Activated naive CD8-positive, alpha-beta T cell treated with anti-CD3 and anti-CD28 coated beads, Interleukin-2, amount 10 ng/mL, durations not matched to agents 7 days and 5 days (primary cell): ENCODE measurements around the gene PIP4K2A. TPM values are rescaled to one million over a fixed set of nuclear protein-coding genes. Genes with fewer than 3 reads are reported as not detected.
A peak's percentile ranks its signal among the peaks of the same experiment; 100 is the strongest.
"Not testable (repeated sequence)": the region's sequence is repeated elsewhere in the genome, so short reads cannot be mapped to it uniquely, and the experiment has no call there.

Experiments
- ATAC-seq: fragments of 150-1000 bp; cut with Tn5 transposase; one replicate; pipeline ENCODE4 v1.10.0; 2021; ENCODE audit warnings: low read depth, moderate library complexity
- POLR2A ChIA-PET: fragments of 350-600 bp; sonication (Branson Sonifier 250); formaldehyde crosslinking; loops from one replicate; lab custom pipeline; 2021; ENCODE audit warnings: antibody characterized with exemption; lab: Charles Lee
- DNase-seq: peaks from one replicate; pipeline ENCODE4 v3.0.0; 2021
- H3K27ac Mint-ChIP-seq: one replicate; pipeline ENCODE4 v1.8.0; 2022; ENCODE audit warnings: mild to moderate bottlenecking, mixed read lengths
- H3K27me3 Mint-ChIP-seq: one replicate; pipeline ENCODE4 v1.8.0; 2022; ENCODE audit warnings: mild to moderate bottlenecking, moderate library complexity, mixed read lengths
- H3K36me3 Mint-ChIP-seq: one replicate; pipeline ENCODE4 v1.8.0; 2021; ENCODE audit warnings: mild to moderate bottlenecking, mixed read lengths
- H3K4me1 Mint-ChIP-seq: one replicate; pipeline ENCODE4 v1.8.0; 2021; ENCODE audit warnings: mixed read lengths
- H3K4me3 Mint-ChIP-seq: one replicate; pipeline ENCODE4 v1.8.0; 2022; ENCODE audit warnings: mild to moderate bottlenecking, moderate library complexity, mixed read lengths
- H3K9me3 Mint-ChIP-seq: one replicate; pipeline ENCODE4 v1.8.0; 2021; ENCODE audit warnings: mixed read lengths
- total RNA-seq, 2 experiments: library from RNA; stranded (reverse); gene quantifications; one replicate each; pipeline ENCODE4 v1.2.3, GENCODE V29; 2021

The PIP4K2A gene
- total RNA-seq, 2 experiments from 2014 or later = 179 to 199 TPM

DNA sequence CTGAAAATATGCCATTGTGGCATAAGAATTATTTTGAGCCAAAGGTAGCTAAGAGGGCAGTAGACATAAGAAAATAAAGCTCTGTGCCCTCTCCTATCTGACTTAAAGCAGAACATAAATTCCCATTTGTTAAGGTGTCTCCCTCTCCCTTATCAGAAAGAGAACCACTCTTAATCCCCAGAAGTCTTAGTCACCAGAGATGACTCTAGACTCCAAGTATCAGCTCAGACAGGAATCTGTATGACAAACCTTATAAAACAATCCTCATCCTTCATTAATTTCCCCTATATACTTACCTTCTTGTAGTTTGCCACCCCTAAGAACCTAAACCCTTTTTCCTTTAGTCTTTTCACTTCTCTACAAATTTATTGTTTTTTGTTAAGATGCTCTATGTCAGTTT lies 21.8 kb upstream of the PIP4K2A start:
- H3K4me3 Mint-ChIP-seq = no peak overlapping the region
- H3K27me3 Mint-ChIP-seq = peaks cover 11% of the 10 kb centered on the region
- peaks cover 2% of the 10 kb centered on the region for H3K9me3 Mint-ChIP-seq
- DNase-seq (no peak), ATAC-seq (no peak)
- no peak overlapping the region for H3K27ac Mint-ChIP-seq
- peaks cover 2% of the 10 kb centered on the region for H3K4me1 Mint-ChIP-seq
- H3K36me3 Mint-ChIP-seq = peaks cover 5% of the 10 kb centered on the region
- POLR2A ChIA-PET = no interaction called here

DNA sequence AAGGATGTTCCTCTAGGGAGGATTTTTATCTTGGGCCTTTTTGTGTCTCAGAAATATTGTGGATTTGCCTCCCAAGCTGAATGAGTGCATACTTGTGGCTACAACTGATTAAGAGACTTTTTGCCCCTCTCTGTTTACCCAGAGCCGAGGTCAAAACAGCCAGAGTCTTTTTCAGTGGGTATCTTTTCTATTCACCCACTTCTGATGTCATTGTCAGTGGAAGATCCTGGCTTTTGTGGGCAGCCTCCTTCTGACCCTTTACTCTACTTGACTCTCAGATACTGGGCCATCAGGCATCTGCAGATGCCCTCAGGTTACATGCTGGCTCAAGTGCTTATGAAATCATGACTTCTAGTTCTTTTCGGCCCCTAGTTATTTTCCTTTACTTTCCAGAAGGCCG lies 19.6 kb upstream of the PIP4K2A start:
- ATAC-seq (no peak), DNase-seq (no peak)
- Mint-ChIP-seq H3K4me3 (no peak overlapping the region), H3K4me1 (peaks cover 2% of the 10 kb centered on the region), H3K36me3 (peaks cover 5% of the 10 kb centered on the region), H3K9me3 (no peaks in the 10 kb centered on the region), H3K27me3 (peaks cover 11% of the 10 kb centered on the region), H3K27ac (no peak overlapping the region)
- POLR2A ChIA-PET = no interaction called here

DNA sequence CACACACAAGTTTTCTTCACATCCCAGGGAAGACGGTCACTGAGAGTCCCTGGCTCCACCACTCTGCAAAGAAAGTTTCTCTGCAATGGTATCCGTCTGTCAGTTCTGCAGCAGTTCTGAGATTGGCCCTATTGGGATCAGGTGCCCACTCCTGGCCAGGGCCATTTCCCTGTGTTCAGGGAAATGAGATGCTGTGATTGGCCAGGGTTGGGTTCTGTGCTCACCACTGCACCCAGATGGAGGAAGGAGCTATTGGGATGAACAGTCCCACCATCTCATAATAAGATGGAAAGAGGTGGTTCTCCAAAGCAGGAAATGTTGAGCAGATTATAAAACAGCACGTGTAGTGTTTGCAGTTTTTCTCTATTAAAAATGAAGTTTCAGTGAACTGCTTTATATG lies 13.3 kb upstream of the PIP4K2A start:
- no peak overlapping the region for H3K27ac Mint-ChIP-seq
- peaks cover 4% of the 10 kb centered on the region for H3K27me3 Mint-ChIP-seq
- H3K4me3 Mint-ChIP-seq = no peak overlapping the region
- DNase-seq (no peak), ATAC-seq (no peak)
- POLR2A ChIA-PET = no interaction called here
- H3K4me1 Mint-ChIP-seq = peaks cover 8% of the 10 kb centered on the region
- H3K36me3 Mint-ChIP-seq = no peaks in the 10 kb centered on the region
- no peaks in the 10 kb centered on the region for H3K9me3 Mint-ChIP-seq

DNA sequence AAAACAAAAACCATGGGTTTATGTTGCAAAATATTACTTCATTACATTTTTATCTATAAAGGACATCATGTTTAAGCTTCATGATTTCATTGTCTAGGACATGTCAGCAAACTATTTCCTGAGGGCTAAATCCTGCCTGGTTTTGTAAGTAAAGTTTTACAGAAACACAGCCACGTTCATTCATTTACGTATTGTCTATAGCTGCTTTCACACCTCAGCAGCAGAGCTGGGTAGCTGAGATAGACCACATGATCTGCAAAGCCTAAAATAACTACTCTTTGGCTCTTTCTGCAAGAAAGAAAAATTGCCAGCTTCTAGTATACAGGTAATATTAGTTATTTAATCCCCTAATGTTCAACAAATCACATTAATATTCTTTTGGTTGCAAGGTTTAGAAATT lies 12.7 kb upstream of the PIP4K2A start:
- POLR2A ChIA-PET = no interaction called here
- H3K4me3 Mint-ChIP-seq = no peak overlapping the region
- H3K27ac Mint-ChIP-seq = no peak overlapping the region
- no peaks in the 10 kb centered on the region for H3K9me3 Mint-ChIP-seq
- peaks cover 4% of the 10 kb centered on the region for H3K27me3 Mint-ChIP-seq
- H3K4me1 Mint-ChIP-seq = peaks cover 10% of the 10 kb centered on the region
- H3K36me3 Mint-ChIP-seq = no peaks in the 10 kb centered on the region
- ATAC-seq = no peak
- DNase-seq = no peak

DNA sequence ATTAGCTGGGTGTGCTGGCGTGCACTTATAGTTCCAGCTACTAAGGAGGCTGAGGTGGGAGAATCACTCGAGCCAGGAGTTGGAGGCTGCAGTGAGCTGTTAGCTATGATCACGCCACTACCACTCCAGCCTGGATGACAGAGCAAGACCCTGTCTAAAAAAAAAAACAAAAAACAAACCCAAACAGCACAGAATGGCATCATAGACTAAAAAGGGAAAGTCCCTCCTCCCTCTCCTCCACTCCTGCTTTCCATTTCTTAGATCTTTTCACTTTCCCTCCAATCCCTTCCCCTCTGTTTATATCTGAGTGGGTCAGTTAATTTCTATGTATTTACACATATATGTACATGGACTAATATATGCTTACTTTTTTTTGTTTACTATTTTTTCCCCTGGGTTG lies 10.4 kb upstream of the PIP4K2A start:
- Mint-ChIP-seq H3K9me3 (no peaks in the 10 kb centered on the region), H3K27me3 (no peaks in the 10 kb centered on the region), H3K27ac (no peak overlapping the region), H3K36me3 (no peaks in the 10 kb centered on the region), H3K4me1 (peaks cover 14% of the 10 kb centered on the region), H3K4me3 (no peak overlapping the region)
- DNase-seq = no peak
- ATAC-seq = no peak
- POLR2A ChIA-PET = no interaction called here

DNA sequence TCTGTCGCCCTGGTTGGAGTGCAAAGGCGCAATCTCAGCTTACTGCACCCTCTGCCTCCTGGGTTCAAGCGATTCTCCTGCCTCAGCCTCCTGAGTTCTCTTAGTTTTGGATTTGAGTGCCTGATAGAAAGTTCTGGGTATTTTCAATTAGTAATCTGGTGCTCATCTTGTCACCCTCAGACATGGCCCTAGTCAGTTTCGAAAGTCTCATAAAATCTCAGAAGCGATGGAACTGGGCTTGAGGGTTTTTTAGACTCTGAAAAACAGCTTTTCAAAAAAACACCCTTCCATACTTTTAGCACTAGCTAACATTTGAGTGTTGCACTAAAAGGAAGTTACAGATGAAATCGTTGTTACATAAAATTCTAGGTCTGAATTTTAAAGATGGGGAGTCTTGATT lies 9.4 kb upstream of the PIP4K2A start:
- H3K4me3 Mint-ChIP-seq = no peak overlapping the region
- DNase-seq = no peak
- no peak overlapping the region for H3K27ac Mint-ChIP-seq
- no peak for ATAC-seq
- no peaks in the 10 kb centered on the region for H3K36me3 Mint-ChIP-seq
- POLR2A ChIA-PET = no interaction called here
- H3K4me1 Mint-ChIP-seq = peaks cover 19% of the 10 kb centered on the region
- H3K9me3 Mint-ChIP-seq = no peaks in the 10 kb centered on the region
- H3K27me3 Mint-ChIP-seq = no peaks in the 10 kb centered on the region

DNA sequence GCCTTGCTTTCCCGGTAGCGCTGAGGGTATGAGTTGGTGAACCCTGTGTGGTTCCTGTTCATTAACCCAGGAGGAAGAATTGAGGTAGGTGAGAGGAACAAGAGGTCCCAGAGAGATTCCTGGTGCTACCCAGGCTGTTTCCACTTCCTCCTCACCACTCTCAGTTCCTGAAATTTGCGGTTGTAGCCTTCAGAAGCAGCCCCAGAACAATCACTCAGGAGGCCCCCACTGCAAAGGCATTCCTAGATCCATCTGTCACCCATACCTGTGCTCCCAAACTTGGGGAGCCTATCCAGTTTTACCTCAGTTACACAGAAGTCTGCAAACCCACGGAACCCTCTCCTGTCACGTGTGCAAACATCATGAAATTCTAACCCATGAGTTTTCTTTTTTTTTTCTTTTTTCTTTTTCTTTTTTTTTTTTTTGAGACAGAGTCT lies 9.0 kb upstream of the PIP4K2A start:
- POLR2A ChIA-PET = no interaction called here
- H3K27me3 Mint-ChIP-seq = no peaks in the 10 kb centered on the region

DNA sequence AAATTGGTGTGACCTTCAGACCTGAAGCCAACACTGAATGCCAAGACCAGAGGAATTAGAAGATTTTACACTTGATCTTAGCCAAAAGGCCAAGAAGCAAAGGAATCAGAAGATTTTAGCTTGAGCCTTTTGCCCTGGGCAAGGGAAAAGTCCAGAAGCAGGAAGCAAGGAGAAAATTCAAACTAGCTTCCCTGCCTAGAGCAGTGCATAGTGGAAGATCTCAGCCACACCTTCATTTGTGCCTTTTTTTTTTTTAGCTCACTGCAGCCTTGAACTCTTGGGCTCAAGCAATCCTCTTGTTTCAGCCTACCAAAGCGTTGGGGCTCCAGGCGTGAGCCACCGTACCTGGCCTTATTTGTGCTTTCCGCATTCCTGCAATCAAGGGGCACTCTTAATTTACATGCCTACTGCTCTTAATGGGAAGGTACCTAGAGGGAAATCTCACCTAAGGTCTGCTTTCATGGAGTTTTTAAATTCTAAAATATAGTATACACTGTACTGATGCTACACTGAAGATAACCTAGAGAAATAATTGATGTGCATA lies 8.3 kb upstream of the PIP4K2A start:
- no peak for ATAC-seq
- POLR2A ChIA-PET = no interaction called here
- Mint-ChIP-seq H3K36me3 (peaks cover 1% of the 10 kb centered on the region), H3K4me1 (peaks cover 19% of the 10 kb centered on the region), H3K27ac (no peak overlapping the region), H3K9me3 (no peaks in the 10 kb centered on the region), H3K4me3 (no peak overlapping the region), H3K27me3 (no peaks in the 10 kb centered on the region)
- DNase-seq = no peak

More for the DNA sequence above, 9.0 kb upstream of the PIP4K2A start:
- peaks cover 19% of the 10 kb centered on the region for H3K4me1 Mint-ChIP-seq
- DNase-seq = no peak
- H3K9me3 Mint-ChIP-seq = no peaks in the 10 kb centered on the region
- H3K4me3 Mint-ChIP-seq = no peak overlapping the region
- ATAC-seq = no peak
- H3K36me3 Mint-ChIP-seq = no peaks in the 10 kb centered on the region
- no peak overlapping the region for H3K27ac Mint-ChIP-seq

DNA sequence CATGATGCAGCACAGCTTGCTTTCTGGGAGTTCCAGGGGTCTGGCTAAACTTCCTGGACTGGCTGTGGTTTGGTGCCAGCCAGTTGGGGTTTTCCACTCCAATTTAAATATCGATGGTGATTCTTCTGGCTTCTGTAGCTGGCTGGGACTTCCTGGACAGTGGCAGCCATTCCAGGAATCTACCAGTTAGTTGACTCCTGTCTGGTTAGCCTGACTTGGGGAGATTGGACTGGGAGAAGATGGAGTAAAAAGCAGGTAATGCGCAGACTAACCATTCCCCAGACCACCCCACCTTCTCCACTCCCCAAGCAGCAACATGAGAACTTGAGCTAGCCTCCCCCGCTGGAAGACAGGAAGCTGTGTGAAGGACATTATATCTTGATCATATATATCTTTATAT lies 6.3 kb upstream of the PIP4K2A start:
- no peaks in the 10 kb centered on the region for H3K9me3 Mint-ChIP-seq
- ATAC-seq (no peak), DNase-seq (no peak)
- H3K36me3 Mint-ChIP-seq = peaks cover 1% of the 10 kb centered on the region
- H3K27ac Mint-ChIP-seq = no peak overlapping the region
- peaks cover 19% of the 10 kb centered on the region for H3K4me1 Mint-ChIP-seq
- H3K27me3 Mint-ChIP-seq = no peaks in the 10 kb centered on the region
- H3K4me3 Mint-ChIP-seq = no peak overlapping the region
- POLR2A ChIA-PET = interaction anchor here (1.2 kb wide), 1 partner anchor 51 kb away, joined by 3 read pairs; no protein-coding TSS in a partner anchor

DNA sequence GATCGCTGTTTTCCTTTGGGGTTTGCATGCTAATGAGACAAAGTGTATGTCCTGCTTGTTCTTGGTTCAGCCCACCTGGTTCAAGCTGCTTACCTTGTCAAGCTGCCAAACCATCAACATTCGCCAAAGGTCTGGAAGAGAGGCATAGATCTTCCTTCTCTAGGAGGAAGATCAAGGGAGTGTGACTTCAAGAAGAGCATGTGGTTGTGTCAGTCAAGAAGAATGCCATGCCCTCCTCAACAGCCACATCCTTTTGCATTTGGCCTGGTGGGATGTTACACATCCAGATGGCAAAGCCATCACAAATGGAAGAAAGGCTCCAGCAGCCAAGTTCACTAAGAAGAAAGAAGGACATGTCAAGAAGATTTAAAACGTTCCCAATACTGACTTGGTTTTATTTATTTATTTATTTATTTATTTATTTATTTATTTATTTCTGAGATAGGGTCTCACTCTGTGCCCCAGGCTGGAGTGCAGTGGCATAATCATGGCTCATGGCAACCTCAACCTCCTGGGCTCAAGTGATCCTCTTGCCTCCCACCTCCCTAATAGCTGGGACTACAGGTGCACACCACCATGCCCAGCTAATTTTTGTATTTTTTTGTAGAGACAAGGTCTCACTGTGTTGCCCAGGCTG lies 5.1 kb upstream of the PIP4K2A start:
- Mint-ChIP-seq H3K4me3 (no peak overlapping the region), H3K27me3 (no peaks in the 10 kb centered on the region), H3K36me3 (peaks cover 1% of the 10 kb centered on the region), H3K9me3 (no peaks in the 10 kb centered on the region), H3K4me1 (peaks cover 23% of the 10 kb centered on the region), H3K27ac (no peak overlapping the region)
- ATAC-seq (no peak), DNase-seq (no peak)
- POLR2A ChIA-PET = no interaction called here

DNA sequence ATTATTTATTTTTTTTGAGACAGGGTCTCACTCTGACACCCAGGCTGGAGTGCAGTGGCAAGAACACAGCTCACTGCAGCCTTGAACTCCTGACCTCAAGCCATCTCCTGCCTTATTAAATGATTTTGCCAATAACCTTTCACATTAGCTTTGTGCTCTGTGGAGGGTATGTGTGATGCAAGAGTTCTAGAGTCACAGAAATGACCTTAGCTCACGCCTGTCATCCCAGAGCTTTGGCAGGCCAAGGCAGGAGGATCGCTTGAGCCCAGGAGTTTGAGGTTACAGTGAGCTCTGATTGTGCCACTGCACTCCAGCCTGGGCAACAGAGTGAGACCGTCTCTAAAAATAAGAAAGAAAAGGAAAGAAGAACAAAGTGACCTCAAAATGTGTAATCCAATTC lies 4.3 kb upstream of the PIP4K2A start:
- H3K9me3 Mint-ChIP-seq, H3K36me3 Mint-ChIP-seq, H3K27ac Mint-ChIP-seq, H3K27me3 Mint-ChIP-seq, DNase-seq, H3K4me3 Mint-ChIP-seq, POLR2A ChIA-PET, ATAC-seq: not testable (repeated sequence)
- peaks cover 22% of the 10 kb centered on the region for H3K4me1 Mint-ChIP-seq

DNA sequence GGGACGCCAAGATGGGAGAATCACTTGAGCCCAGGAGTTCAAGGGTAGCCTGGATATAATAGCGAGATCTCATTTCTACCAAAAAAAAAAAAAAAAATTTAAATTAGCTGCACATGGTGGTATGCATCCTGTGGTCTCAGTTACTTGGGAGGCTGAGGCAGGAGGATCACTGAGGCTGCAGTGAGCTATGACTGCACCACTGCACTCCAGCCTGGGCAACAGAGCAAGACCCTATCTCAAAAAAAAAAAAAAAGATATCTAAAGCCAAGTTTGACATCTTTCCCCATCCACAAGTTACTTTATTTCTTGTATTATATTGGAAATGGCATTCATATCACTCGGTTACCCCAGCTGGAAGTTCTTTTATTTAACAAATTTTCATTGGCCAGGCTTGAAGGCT lies 3.4 kb upstream of the PIP4K2A start:
- Mint-ChIP-seq H3K9me3 (no peaks in the 10 kb centered on the region), H3K4me1 (peaks cover 15% of the 10 kb centered on the region), H3K4me3 (no peak overlapping the region), H3K36me3 (peaks cover 2% of the 10 kb centered on the region), H3K27ac (no peak overlapping the region), H3K27me3 (no peaks in the 10 kb centered on the region)
- ATAC-seq = no peak
- no peak for DNase-seq
- POLR2A ChIA-PET = no interaction called here

DNA sequence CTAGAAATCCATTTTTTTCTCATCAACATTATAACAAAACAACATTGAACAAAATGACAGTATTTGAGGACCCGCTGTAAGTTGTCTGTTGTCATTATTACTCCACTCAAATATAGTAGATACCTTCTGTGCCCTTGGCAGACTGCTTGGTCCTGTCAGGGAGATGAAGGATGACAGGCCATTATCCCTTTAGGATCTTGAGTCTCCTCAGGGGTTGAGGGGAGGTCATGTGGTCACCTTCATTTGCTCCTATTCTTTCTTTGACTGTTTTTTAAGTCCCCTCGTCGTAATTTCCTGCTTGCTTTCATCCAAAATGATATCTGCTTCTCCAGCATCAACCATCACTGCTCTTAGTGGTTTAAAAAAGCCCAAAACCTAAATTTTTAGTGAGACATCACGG lies 2.6 kb upstream of the PIP4K2A start:
- no peak for ATAC-seq
- POLR2A ChIA-PET = no interaction called here
- no peak for DNase-seq
- Mint-ChIP-seq H3K9me3 (no peaks in the 10 kb centered on the region), H3K27ac (no peak overlapping the region), H3K27me3 (no peaks in the 10 kb centered on the region), H3K36me3 (peaks cover 7% of the 10 kb centered on the region), H3K4me3 (no peak overlapping the region), H3K4me1 (peaks cover 18% of the 10 kb centered on the region)

DNA sequence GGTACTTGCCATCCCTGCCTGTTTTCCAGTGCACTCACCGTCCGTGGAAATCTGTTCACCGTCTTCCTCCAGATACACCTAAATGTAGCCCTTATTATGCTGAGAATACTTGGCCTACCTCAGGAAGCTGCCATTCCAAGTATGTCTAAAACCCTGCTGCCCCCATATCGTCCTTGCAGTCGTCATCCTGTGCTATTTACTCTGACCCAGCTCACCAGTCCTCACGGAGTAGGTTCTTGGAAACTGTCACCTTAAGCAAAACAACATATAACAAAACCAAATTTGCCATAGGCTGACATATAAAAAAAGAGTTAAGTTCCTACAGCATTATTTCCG lies 880 bp upstream of the PIP4K2A start:
- DNase-seq = no peak
- Mint-ChIP-seq H3K27me3 (no peaks in the 10 kb centered on the region), H3K4me3 (peak overlapping the region; percentile 86), H3K27ac (peak overlapping the region; percentile 90), H3K36me3 (peaks cover 11% of the 10 kb centered on the region), H3K4me1 (peaks cover 25% of the 10 kb centered on the region), H3K9me3 (no peaks in the 10 kb centered on the region)
- POLR2A ChIA-PET = interaction anchor here (1.8 to 4.2 kb wide), 2 partner anchors 33 to 114 kb away, joined by 11 to 33 read pairs; no protein-coding TSS in a partner anchor
- no peak for ATAC-seq
